ENCODE measurements around the gene RNF169. TPM values are rescaled to one million over a fixed set of nuclear protein-coding genes. Genes with fewer than 3 reads are reported as not detected.

Gene RNF169
- total and polyA plus RNA-seq, 9 of the 15 experiments (the other 6 are each of a cell fraction or from before 2014, with no cell fraction given), result 0.68 to 18.1 (median 10.1) TPM

DNA sequence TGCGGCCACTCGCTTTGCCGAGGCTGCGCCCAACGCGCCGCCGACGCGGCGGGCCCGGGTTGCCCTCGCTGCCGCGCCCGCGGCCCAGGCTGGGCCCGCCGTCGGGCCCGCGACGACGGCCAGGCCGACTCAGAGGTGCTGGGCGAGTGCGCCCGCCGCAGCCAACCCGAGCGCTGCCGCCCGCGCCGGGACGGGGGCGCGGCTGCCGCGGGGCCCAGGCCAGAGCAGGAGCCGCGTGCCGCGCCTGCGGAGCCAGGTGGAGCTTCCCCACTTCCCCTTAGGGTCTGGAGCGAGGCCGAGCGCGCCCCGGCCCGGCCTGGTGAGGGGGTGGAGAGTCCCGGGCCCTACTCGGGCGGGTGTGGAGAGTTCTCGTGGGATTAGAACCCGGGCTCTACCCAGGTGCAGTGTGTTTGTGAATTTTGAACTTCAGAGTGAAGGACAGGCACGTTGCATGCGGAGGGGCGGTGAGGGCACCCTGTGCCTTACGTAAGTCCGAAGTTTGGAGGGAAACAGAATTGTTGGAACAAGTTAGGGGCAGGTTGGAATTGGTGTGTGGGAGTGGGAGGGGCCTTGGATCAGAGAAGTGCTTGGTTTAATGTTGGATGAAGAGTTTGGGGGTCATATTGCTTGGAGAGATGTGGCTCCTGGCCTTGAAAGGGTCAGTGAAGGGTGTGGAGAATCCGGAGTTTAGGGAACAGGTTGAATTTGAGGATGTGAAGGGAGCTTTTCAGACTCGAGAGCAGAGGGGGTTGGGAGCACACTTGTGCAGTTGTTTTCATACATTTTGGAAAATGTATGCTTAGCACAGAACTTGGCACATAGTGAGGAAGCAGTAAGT, 697 bp downstream of the RNF169 start (continued):
- TF ChIP-seq, protein P1, sequence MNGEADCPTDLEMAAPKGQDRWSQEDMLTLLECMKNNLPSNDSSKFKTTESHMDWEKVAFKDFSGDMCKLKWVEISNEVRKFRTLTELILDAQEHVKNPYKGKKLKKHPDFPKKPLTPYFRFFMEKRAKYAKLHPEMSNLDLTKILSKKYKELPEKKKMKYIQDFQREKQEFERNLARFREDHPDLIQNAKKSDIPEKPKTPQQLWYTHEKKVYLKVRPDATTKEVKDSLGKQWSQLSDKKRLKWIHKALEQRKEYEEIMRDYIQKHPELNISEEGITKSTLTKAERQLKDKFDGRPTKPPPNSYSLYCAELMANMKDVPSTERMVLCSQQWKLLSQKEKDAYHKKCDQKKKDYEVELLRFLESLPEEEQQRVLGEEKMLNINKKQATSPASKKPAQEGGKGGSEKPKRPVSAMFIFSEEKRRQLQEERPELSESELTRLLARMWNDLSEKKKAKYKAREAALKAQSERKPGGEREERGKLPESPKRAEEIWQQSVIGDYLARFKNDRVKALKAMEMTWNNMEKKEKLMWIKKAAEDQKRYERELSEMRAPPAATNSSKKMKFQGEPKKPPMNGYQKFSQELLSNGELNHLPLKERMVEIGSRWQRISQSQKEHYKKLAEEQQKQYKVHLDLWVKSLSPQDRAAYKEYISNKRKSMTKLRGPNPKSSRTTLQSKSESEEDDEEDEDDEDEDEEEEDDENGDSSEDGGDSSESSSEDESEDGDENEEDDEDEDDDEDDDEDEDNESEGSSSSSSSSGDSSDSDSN (IDR thresholded peaks at IDR 0.05; ENCODE audit: borderline replicate concordance in 1 of 2, low read depth in 2 of 2, low read length in 2 of 2), result peak; percentile 66 to 96; a peak in 3 of 4 replicates
- TF ChIP-seq TAL1 (IDR thresholded peaks at IDR 0.05) (no peak), MEF2D (tag; conservative IDR thresholded peaks at IDR 0.05; ENCODE audit: low read depth) (no peak), ZKSCAN3 (CRISPR knock-in tag; IDR thresholded peaks at IDR 0.05) (no peak), EGR1 (conservative IDR thresholded peaks at IDR 0.05) (peak; percentile 51), TFAM (CRISPR knock-in tag; conservative IDR thresholded peaks at IDR 0.05) (no peak), ZSCAN29 (IDR thresholded peaks at IDR 0.05) (no peak), TRIM24 (IDR thresholded peaks at IDR 0.05) (peak in 1 of 2 experiments; percentile 14; a peak in 1 of 4 replicates), SMAD2 (IDR thresholded peaks at IDR 0.05; ENCODE audit: low read depth, low read length) (no peak), SMARCB1 (IDR thresholded peaks at IDR 0.05; ENCODE audit: insufficient read length, low read depth) (no peak), ZNF780A (CRISPR knock-in tag; IDR thresholded peaks at IDR 0.05) (no peak), ZNF507 (tag; conservative IDR thresholded peaks at IDR 0.05) (no peak)
- TF ChIP-seq, protein P2, sequence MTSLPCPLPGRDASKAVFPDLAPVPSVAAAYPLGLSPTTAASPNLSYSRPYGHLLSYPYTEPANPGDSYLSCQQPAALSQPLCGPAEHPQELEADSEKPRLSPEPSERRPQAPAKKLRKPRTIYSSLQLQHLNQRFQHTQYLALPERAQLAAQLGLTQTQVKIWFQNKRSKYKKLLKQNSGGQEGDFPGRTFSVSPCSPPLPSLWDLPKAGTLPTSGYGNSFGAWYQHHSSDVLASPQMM (CRISPR knock-in tag; IDR thresholded peaks at IDR 0.05), result no peak
- TF ChIP-seq, protein P3, sequence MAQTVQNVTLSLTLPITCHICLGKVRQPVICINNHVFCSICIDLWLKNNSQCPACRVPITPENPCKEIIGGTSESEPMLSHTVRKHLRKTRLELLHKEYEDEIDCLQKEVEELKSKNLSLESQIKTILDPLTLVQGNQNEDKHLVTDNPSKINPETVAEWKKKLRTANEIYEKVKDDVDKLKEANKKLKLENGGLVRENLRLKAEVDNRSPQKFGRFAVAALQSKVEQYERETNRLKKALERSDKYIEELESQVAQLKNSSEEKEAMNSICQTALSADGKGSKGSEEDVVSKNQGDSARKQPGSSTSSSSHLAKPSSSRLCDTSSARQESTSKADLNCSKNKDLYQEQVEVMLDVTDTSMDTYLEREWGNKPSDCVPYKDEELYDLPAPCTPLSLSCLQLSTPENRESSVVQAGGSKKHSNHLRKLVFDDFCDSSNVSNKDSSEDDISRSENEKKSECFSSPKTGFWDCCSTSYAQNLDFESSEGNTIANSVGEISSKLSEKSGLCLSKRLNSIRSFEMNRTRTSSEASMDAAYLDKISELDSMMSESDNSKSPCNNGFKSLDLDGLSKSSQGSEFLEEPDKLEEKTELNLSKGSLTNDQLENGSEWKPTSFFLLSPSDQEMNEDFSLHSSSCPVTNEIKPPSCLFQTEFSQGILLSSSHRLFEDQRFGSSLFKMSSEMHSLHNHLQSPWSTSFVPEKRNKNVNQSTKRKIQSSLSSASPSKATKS (CRISPR knock-in tag; IDR thresholded peaks at IDR 0.05), result no peak
- TF ChIP-seq, protein P4, sequence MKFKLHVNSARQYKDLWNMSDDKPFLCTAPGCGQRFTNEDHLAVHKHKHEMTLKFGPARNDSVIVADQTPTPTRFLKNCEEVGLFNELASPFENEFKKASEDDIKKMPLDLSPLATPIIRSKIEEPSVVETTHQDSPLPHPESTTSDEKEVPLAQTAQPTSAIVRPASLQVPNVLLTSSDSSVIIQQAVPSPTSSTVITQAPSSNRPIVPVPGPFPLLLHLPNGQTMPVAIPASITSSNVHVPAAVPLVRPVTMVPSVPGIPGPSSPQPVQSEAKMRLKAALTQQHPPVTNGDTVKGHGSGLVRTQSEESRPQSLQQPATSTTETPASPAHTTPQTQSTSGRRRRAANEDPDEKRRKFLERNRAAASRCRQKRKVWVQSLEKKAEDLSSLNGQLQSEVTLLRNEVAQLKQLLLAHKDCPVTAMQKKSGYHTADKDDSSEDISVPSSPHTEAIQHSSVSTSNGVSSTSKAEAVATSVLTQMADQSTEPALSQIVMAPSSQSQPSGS (CRISPR knock-in tag; IDR thresholded peaks at IDR 0.05), result no peak
- TF ChIP-seq, protein P5, sequence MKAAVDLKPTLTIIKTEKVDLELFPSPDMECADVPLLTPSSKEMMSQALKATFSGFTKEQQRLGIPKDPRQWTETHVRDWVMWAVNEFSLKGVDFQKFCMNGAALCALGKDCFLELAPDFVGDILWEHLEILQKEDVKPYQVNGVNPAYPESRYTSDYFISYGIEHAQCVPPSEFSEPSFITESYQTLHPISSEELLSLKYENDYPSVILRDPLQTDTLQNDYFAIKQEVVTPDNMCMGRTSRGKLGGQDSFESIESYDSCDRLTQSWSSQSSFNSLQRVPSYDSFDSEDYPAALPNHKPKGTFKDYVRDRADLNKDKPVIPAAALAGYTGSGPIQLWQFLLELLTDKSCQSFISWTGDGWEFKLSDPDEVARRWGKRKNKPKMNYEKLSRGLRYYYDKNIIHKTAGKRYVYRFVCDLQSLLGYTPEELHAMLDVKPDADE (conservative IDR thresholded peaks at IDR 0.05; ENCODE audit: control insufficient read depth, low read depth, low read length), result peak; percentile 40; the same call in 1 of the 2 replicates

Measured in K562 (cell line).